Thoracic aorta (tissue), 2 donors: Measurements from ENCODE around the gene SLC45A3. TPM values are rescaled to one million over a fixed set of nuclear protein-coding genes. Genes with fewer than 3 reads are reported as not detected.

Source experiments
- ATAC-seq: fragments of 150-250 bp; one replicate; pipeline ENCODE4 v1.8.0; 2017; ENCODE audit warnings: low read depth; ENCODE audit not compliant: insufficient number of reproducible peaks, low FRiP score
- DNase-seq: peaks from one replicate; pipeline ENCODE4 v3.0.0-alpha.2; 2020; ENCODE audit warnings: low spot score
- H3K27ac ChIP-seq, 2 donors: fragments of 200-600 bp; sonication (generic); 1 replicate in 1 of 2; 2 replicates in 1 of 2; pipeline ENCODE4 v1.5.1; 2016; ENCODE audit warnings: mild to moderate bottlenecking in 2 of 2, moderate library complexity in 2 of 2
- H3K27me3 ChIP-seq: fragments of 200-600 bp; sonication (generic); replicated peaks from 2 replicates; pipeline ENCODE4 v1.6.0; 2016; ENCODE audit warnings: mild to moderate bottlenecking; ENCODE audit not compliant: insufficient read depth
- H3K36me3 ChIP-seq: fragments of 200-600 bp; sonication (generic); one replicate; pipeline ENCODE4 v1.5.1; 2016
- H3K4me1 ChIP-seq, 2 donors: fragments of 200-600 bp; sonication (generic); 1 replicate in 1 of 2; 2 replicates in 1 of 2; pipeline versions ENCODE4 v1.5.1 to v1.6.0; 2016; ENCODE audit warnings: low read depth in 2 of 2, mild to moderate bottlenecking in 1 of 2; ENCODE audit not compliant: control insufficient read depth in 1 of 2
- H3K4me3 ChIP-seq: fragments of 200-600 bp; sonication (generic); 2 replicates; pipeline ENCODE4 v1.5.1; 2016; ENCODE audit warnings: mild to moderate bottlenecking
- H3K9me3 ChIP-seq: fragments of 200-600 bp; sonication (generic); 2 replicates; pipeline ENCODE4 v1.5.1; 2016
- CTCF ChIP-seq: fragments of 200-600 bp; sonication (generic); IDR thresholded peaks from one replicate; pipeline ENCODE4 v1.5.1; 2019; ENCODE audit warnings: antibody characterized with exemption
- total RNA-seq, 2 donors: library from RNA; depleted of rRNA; stranded (reverse); fragments of >200 nt; gene quantifications; one replicate each; pipeline versions ENCODE4 v1.1.0 to v1.2.3, GENCODE V29; 2016

Gene SLC45A3
- total RNA-seq, 2 donors from 2014 or later = 5.3 to 8.3 TPM

- H3K36me3 ChIP-seq = no peaks in the 10 kb centered on the region
- peaks cover 18 to 48% of the 10 kb centered on the region in 2 donors for H3K4me1 ChIP-seq
- no peak for TF ChIP-seq CTCF
- peak overlapping the region; percentile 83 for H3K4me3 ChIP-seq
- ATAC-seq (no peak), DNase-seq (no peak)
- no peaks in the 10 kb centered on the region for H3K9me3 ChIP-seq
- peak overlapping the region; percentile 83 to 89 for H3K27ac ChIP-seq
- H3K27me3 ChIP-seq = no peaks in the 10 kb centered on the region
These were observed 1.8 kb downstream of the SLC45A3 start for GRCh38 chr1:205678286-205679111.

- Histone ChIP-seq H3K36me3 (no peaks in the 10 kb centered on the region), H3K4me1 (peaks cover 18 to 62% of the 10 kb centered on the region in 2 donors), H3K9me3 (no peaks in the 10 kb centered on the region), H3K4me3 (no peak overlapping the region), H3K27me3 (no peaks in the 10 kb centered on the region), H3K27ac (no peak overlapping the region)
- TF ChIP-seq CTCF = no peak
- no peak for DNase-seq
- no peak for ATAC-seq
These were observed 3.1 kb downstream of the SLC45A3 start for GRCh38 chr1:205677167-205677566.

GRCh38 chr1:205676597-205676996 lies 3.7 kb downstream of the SLC45A3 start:
- ATAC-seq (no peak), DNase-seq (no peak)
- Histone ChIP-seq H3K27me3 (no peaks in the 10 kb centered on the region), H3K4me1 (peaks cover 18 to 65% of the 10 kb centered on the region in 2 donors), H3K9me3 (no peaks in the 10 kb centered on the region), H3K36me3 (no peaks in the 10 kb centered on the region), H3K4me3 (no peak overlapping the region), H3K27ac (no peak overlapping the region)
- TF ChIP-seq CTCF = no peak

- ATAC-seq (no peak), DNase-seq (no peak)
- no peaks in the 10 kb centered on the region for H3K36me3 ChIP-seq
- H3K9me3 ChIP-seq = no peaks in the 10 kb centered on the region
- H3K27me3 ChIP-seq = no peaks in the 10 kb centered on the region
- H3K4me3 ChIP-seq = no peak overlapping the region
- TF ChIP-seq CTCF = no peak
- peak overlapping the region in 1 of 2 donors; percentile 19 for H3K27ac ChIP-seq
- H3K4me1 ChIP-seq = peaks cover 18 to 67% of the 10 kb centered on the region in 2 donors
These were observed 4.3 kb downstream of the SLC45A3 start for GRCh38 chr1:205676002-205676401.

- Histone ChIP-seq H3K27me3 (no peaks in the 10 kb centered on the region), H3K9me3 (no peaks in the 10 kb centered on the region), H3K36me3 (no peaks in the 10 kb centered on the region), H3K4me3 (no peak overlapping the region), H3K4me1 (peaks cover 18 to 72% of the 10 kb centered on the region in 2 donors), H3K27ac (peak overlapping the region in 1 of 2 donors; percentile 19)
- no peak for ATAC-seq
- TF ChIP-seq CTCF = no peak
- no peak for DNase-seq
These were observed 5.1 kb downstream of the SLC45A3 start for GRCh38 chr1:205675247-205675646.
